Panc1 (cell line): ENCODE results near the gene PATJ.

ENCODE experiments used
- POLR2AphosphoS5 ChIP-seq: IDR thresholded peaks from 2 replicates; pipeline ENCODE4 v1.6.1; 2012; ENCODE audit warnings: mild to moderate bottlenecking, low read depth, low read length, moderate library complexity
- SIN3A ChIP-seq: IDR thresholded peaks from 2 replicates; pipeline ENCODE4 v1.6.1; 2012; ENCODE audit warnings: low read depth, mild to moderate bottlenecking, low read length, moderate library complexity, borderline replicate concordance; ENCODE audit not compliant: insufficient read depth
- TCF7L2 ChIP-seq: IDR thresholded peaks from 2 replicates; pipeline ENCODE4 v1.6.1; 2011; ENCODE audit warnings: mild to moderate bottlenecking, low read depth, low read length, inconsistent platforms
- TF ChIP-seq, protein P1 (sequence below): fragments of 450-650 bp; IDR thresholded peaks from 2 replicates; pipeline ENCODE4 v1.5.1; 2017; ENCODE audit warnings: mild to moderate bottlenecking
- TF ChIP-seq, protein P2 (sequence below), 2 experiments: IDR thresholded peaks; 2 replicates each; pipeline ENCODE4 v1.6.1; 2011 to 2012; ENCODE audit warnings: low read depth in 2 of 2, control low read depth in 1 of 2, low read length in 1 of 2, mild to moderate bottlenecking in 1 of 2, moderate library complexity in 1 of 2; ENCODE audit not compliant: insufficient read depth in 1 of 2

DNA sequence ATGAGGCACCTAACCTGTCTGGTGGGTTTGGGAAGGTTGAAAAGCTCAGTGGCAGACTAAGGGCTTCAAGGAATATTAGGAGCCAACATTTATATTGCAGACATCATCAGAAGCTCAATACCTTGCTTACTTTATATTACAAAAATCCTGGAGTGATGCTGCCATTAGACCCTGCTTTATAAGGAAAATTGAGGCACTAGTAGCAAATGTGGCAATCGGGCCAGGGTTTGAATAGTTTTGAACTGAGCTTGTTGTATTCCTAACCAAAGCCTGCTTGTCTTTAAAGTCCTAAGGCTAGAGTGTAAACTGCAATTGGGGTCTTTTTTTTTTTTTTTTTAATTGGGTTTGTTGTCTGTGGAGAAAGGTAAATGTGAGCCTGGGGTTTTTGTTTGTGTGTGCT, 466.7 kb downstream of the PATJ start:
- TF ChIP-seq, protein P1, sequence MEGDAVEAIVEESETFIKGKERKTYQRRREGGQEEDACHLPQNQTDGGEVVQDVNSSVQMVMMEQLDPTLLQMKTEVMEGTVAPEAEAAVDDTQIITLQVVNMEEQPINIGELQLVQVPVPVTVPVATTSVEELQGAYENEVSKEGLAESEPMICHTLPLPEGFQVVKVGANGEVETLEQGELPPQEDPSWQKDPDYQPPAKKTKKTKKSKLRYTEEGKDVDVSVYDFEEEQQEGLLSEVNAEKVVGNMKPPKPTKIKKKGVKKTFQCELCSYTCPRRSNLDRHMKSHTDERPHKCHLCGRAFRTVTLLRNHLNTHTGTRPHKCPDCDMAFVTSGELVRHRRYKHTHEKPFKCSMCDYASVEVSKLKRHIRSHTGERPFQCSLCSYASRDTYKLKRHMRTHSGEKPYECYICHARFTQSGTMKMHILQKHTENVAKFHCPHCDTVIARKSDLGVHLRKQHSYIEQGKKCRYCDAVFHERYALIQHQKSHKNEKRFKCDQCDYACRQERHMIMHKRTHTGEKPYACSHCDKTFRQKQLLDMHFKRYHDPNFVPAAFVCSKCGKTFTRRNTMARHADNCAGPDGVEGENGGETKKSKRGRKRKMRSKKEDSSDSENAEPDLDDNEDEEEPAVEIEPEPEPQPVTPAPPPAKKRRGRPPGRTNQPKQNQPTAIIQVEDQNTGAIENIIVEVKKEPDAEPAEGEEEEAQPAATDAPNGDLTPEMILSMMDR: no peak
- TF ChIP-seq, protein P2, sequence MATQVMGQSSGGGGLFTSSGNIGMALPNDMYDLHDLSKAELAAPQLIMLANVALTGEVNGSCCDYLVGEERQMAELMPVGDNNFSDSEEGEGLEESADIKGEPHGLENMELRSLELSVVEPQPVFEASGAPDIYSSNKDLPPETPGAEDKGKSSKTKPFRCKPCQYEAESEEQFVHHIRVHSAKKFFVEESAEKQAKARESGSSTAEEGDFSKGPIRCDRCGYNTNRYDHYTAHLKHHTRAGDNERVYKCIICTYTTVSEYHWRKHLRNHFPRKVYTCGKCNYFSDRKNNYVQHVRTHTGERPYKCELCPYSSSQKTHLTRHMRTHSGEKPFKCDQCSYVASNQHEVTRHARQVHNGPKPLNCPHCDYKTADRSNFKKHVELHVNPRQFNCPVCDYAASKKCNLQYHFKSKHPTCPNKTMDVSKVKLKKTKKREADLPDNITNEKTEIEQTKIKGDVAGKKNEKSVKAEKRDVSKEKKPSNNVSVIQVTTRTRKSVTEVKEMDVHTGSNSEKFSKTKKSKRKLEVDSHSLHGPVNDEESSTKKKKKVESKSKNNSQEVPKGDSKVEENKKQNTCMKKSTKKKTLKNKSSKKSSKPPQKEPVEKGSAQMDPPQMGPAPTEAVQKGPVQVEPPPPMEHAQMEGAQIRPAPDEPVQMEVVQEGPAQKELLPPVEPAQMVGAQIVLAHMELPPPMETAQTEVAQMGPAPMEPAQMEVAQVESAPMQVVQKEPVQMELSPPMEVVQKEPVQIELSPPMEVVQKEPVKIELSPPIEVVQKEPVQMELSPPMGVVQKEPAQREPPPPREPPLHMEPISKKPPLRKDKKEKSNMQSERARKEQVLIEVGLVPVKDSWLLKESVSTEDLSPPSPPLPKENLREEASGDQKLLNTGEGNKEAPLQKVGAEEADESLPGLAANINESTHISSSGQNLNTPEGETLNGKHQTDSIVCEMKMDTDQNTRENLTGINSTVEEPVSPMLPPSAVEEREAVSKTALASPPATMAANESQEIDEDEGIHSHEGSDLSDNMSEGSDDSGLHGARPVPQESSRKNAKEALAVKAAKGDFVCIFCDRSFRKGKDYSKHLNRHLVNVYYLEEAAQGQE (IDR thresholded peaks at IDR 0.05; ENCODE audit: insufficient read depth in 1 of 2, low read depth in 2 of 2, low read length in 1 of 2): no peak
- TF ChIP-seq SIN3A (no peak), POLR2AphosphoS5 (no peak), TCF7L2 (no peak)
